Left forelimb (tissue), 1 donor: Measurements from ENCODE around the gene FGF2.
"Not testable (repeated sequence)": the region's sequence is repeated elsewhere in the genome, so short reads cannot be mapped to it uniquely, and the experiment has no call there.

Experiments used
- DNase-seq: peaks from one replicate; pipeline ENCODE4 v3.0.0-alpha.2; 2018; ENCODE audit warnings: low spot score

Gene FGF2

DNA sequence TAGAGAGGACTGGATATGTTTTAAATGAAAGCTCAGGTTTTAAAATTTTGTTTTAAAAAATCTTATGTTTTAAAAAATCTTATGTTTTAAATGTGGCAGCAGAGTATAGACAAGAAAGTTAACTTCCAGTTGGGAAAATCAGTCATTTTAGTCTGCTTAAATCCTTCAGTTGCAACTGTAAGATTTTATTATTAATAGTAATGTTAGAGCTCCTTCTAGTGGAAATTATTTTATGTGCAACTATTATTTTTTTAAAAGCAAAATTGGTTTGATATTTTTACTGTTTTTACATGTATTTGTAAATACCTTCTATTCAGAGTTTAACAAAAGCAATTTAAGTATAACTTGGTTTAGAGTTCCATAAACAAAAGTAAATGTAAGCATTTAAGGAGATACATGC is 104.2 kb downstream of the FGF2 start:
- DNase-seq = no peak

DNA sequence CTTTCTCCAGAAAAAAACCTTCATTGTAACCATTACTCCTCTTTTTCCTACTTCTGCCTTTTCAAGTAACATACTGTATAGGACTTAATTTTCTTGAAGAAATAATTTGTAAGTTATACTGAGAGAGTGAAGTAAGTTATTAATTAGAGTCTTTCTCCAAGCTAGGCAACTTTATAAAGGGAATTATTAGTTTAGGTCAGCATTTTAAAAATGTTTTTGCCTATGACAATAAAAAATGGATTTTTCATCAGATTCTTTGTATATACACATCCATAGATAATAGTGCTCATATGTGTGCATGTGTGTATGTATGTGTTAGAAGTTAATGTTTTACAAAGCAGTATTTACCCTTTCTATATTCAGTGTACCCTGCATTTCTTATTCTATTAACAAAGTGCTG is 106.1 kb downstream of the FGF2 start:
- DNase-seq = no peak

DNA sequence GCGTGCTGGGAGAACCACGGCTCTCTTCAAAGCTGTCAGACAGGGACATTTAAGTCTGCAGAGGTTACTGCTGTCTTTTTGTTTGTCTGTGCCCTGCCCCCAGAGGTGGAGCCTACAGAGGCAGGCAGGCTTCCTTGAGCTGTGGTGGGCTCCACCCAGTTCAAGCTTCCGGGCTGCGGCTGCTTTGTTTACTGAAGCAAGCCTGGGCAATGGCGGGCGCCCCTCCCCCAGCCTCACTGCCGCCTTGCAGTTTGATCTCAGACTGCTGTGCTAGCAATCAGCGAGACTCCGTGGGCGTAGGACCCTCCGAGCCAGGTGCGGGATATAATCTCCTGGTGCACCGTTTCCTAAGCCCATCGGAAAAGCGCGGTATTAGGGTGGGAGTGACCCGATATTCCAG is 118.5 kb downstream of the FGF2 start:
- not testable (repeated sequence) for DNase-seq

DNA sequence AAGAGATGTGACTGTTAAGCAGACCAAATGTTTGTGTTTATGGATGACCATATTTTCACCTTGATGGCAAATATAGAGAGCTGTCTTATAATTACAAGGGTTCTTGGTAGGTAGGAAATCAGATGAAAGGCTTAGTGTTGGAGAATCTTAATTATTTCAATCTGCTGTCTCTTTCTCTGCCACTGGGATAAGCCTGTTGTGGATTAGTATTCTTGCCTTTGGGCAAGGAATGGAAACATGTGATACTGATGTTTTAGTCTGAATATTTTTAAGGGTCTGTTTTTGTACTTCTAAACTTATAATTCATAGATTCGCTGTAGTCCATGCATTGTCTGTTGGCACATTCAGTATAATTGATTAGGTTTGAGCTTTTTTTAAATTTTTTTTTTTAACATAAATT is 119.5 kb downstream of the FGF2 start:
- DNase-seq = no peak
